Gastroesophageal sphincter (tissue), 4 donors: ENCODE results near the gene SNAPC3. TPM values are rescaled to one million over a fixed set of nuclear protein-coding genes. Genes with fewer than 3 reads are reported as not detected.
A peak's percentile ranks its signal among the peaks of the same experiment; 100 is the strongest.

Source experiments
- ATAC-seq: fragments of 150-250 bp; one replicate; pipeline ENCODE4 v1.9.1; 2016; ENCODE audit warnings: mild to moderate bottlenecking, moderate library complexity
- H3K27ac ChIP-seq, 4 donors: fragments of 200-600 bp; sonication (generic) in 3 of 4; 1 replicate in 3 of 4; 2 replicates in 1 of 4; pipeline ENCODE4 v1.5.1; 2016 to 2019
- H3K27me3 ChIP-seq: fragments of 200-600 bp; sonication (generic); one replicate; pipeline ENCODE4 v1.5.1; 2019
- H3K36me3 ChIP-seq, 2 donors: fragments of 200-600 bp; sonication (generic); one replicate each; pipeline ENCODE4 v1.5.1; 2019; ENCODE audit warnings: control low read depth in 1 of 2
- H3K4me1 ChIP-seq, 3 donors: fragments of 200-600 bp; sonication (generic); 1 replicate in 2 of 3; 2 replicates in 1 of 3; pipeline ENCODE4 v1.5.1; 2016 to 2019; ENCODE audit warnings: control low read depth in 2 of 3
- H3K4me3 ChIP-seq, 2 donors: fragments of 200-600 bp; sonication (generic); one replicate each; pipeline ENCODE4 v1.5.1; 2019; ENCODE audit warnings: mild to moderate bottlenecking in 1 of 2, moderate library complexity in 1 of 2
- H3K9me3 ChIP-seq, 3 donors: fragments of 200-600 bp; sonication (generic); one replicate each; pipeline ENCODE4 v1.5.1; 2017 to 2019; ENCODE audit warnings: control low read depth in 2 of 3
- CTCF ChIP-seq, 4 experiments: fragments of 200-600 bp in 2 of 4; fragments of 450-650 bp in 2 of 4; sonication (generic) in 1 of 4; IDR thresholded peaks; one replicate each; pipeline ENCODE4 v1.5.1; 2017 to 2019; ENCODE audit warnings: antibody characterized with exemption in 4 of 4, mild to moderate bottlenecking in 2 of 4, moderate library complexity in 2 of 4
- EP300 ChIP-seq: sonication (generic); formaldehyde crosslinking; IDR thresholded peaks from one replicate; pipeline ENCODE4 v1.6.1; 2017; ENCODE audit warnings: antibody characterized with exemption, mild to moderate bottlenecking
- POLR2A ChIP-seq, 2 donors: fragments of 450-650 bp; IDR thresholded peaks; one replicate each; pipeline ENCODE4 v1.6.1; 2017; ENCODE audit warnings: antibody characterized with exemption in 2 of 2, mild to moderate bottlenecking in 2 of 2, moderate library complexity in 1 of 2
- POLR2AphosphoS5 ChIP-seq: sonication (generic); formaldehyde crosslinking; IDR thresholded peaks from one replicate; pipeline ENCODE4 v1.6.1; 2017; ENCODE audit warnings: antibody characterized with exemption
- WGBS, 2 donors: methylation state at CpG; one replicate each; pipeline ENCODE4 v1.1.5; 2018; ENCODE audit warnings: low coverage in 1 of 2; 5-methylcytosine and 5-hydroxymethylcytosine counted together
- total RNA-seq, 4 donors: library from RNA; depleted of rRNA; stranded (reverse); fragments of >200 nt; gene quantifications; one replicate each; pipeline ENCODE4 v1.1.0, GENCODE V29; 2016

Gene SNAPC3
- total RNA-seq, 4 donors from 2014 or later: 32.2 to 51.1 (median 36.4) TPM

GRCh38 chr9:15469406-15469805, 46.7 kb downstream of the SNAPC3 start:
- no peak for TF ChIP-seq EP300
- no peak for TF ChIP-seq POLR2AphosphoS5
- TF ChIP-seq CTCF (IDR thresholded peaks at IDR 0.05): no peak
- TF ChIP-seq POLR2A (IDR thresholded peaks at IDR 0.05): no peak
- no peaks in the 10 kb centered on the region for H3K27me3 ChIP-seq
- no peak overlapping the region for H3K4me3 ChIP-seq
- H3K27ac ChIP-seq: no peak overlapping the region
- peaks cover 0 to 58% of the 10 kb centered on the region in 2 donors for H3K36me3 ChIP-seq
- peaks cover 2 to 41% (median 4%) of the 10 kb centered on the region in 3 donors for H3K4me1 ChIP-seq
- H3K9me3 ChIP-seq: no peaks in the 10 kb centered on the region
- 32 to 70% methylated on average over 1 of the region's 1 CpG for WGBS, 2 donors
- ATAC-seq: no peak

GRCh38 chr9:15469862-15470261, 47.2 kb downstream of the SNAPC3 start:
- H3K36me3 ChIP-seq: peaks cover 0 to 58% of the 10 kb centered on the region in 2 donors
- TF ChIP-seq POLR2A (IDR thresholded peaks at IDR 0.05) (no peak), POLR2AphosphoS5 (no peak), CTCF (IDR thresholded peaks at IDR 0.05) (no peak), EP300 (no peak)
- H3K4me3 ChIP-seq: no peak overlapping the region
- H3K27ac ChIP-seq: no peak overlapping the region
- ATAC-seq: no peak
- peaks cover 0 to 37% (median 4%) of the 10 kb centered on the region in 3 donors for H3K4me1 ChIP-seq
- H3K27me3 ChIP-seq: no peaks in the 10 kb centered on the region
- 67 to 89% methylated on average over 2 of the region's 2 CpGs for WGBS, 2 donors
- no peaks in the 10 kb centered on the region for H3K9me3 ChIP-seq

DNA sequence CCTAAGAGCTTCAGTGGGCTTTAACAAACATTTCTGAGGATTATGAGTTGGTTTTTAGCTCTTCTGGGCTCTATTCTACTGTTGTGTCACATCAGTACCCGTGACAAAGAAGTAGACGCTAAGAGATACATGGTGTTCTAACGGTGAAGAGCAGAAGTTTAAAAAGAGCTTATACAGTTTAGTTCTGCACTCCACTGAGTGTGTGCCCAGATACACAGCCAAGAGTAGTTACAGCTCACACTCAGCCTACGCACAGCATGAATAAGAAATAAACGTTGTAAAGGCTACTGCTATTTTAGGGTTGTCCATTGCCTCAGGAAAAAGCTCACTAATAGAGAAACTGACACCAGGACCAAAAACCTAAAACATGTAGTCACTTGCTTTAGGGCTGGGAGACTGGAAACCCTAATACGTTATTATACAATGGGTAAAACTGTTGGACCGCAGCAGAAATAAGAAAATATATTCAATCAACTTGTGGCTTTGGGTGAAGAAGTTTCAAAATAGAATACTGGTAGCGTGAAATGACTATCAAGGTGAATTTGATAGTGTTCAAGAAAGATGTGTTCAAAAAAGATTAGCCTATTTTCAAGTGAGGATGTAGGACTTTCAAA, 53.4 kb downstream of the SNAPC3 start:
- WGBS, 2 donors: 64 to 77% methylated on average over 8 of the region's 8 CpGs
- H3K9me3 ChIP-seq: no peaks in the 10 kb centered on the region
- H3K27ac ChIP-seq: peak overlapping the region in 1 of 4 donors; percentile 9
- ATAC-seq: peak; percentile 31
- H3K4me3 ChIP-seq: no peak overlapping the region
- peaks cover 0 to 40% of the 10 kb centered on the region in 2 donors for H3K36me3 ChIP-seq
- peaks cover 0 to 19% (median 0%) of the 10 kb centered on the region in 3 donors for H3K4me1 ChIP-seq
- TF ChIP-seq EP300: no peak
- no peak for TF ChIP-seq POLR2AphosphoS5
- no peak for TF ChIP-seq CTCF (IDR thresholded peaks at IDR 0.05)
- no peak for TF ChIP-seq POLR2A (IDR thresholded peaks at IDR 0.05)
- H3K27me3 ChIP-seq: no peaks in the 10 kb centered on the region

DNA sequence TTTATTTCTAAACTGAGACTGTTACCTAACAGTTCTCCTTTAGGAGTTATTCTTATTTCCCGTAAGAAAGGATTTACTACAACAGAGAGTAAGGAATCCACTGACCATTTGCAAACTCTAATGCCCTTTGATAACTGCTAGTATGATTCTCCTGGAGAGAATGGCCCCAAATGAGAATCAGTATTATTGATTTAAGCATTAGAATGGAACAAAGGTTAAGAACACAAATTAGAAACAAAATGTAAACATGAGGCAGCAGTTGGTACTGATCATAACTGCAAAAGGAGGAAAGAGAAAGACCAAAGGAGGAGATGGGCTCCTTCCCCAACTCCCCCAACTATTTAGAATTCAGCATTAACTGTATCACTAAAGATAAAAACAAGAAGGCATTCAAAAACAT, 57.4 kb downstream of the SNAPC3 start:
- Histone ChIP-seq H3K4me3 (no peak overlapping the region), H3K9me3 (no peaks in the 10 kb centered on the region), H3K27ac (no peak overlapping the region), H3K36me3 (peaks cover 0 to 44% of the 10 kb centered on the region in 2 donors), H3K4me1 (peaks cover 0 to 23% (median 0%) of the 10 kb centered on the region in 3 donors), H3K27me3 (no peaks in the 10 kb centered on the region)
- WGBS, 2 donors: 67% methylated on average over 1 of the region's 1 CpG; no CpG with 5 or more reads in 1 of the 2 donors
- TF ChIP-seq EP300: no peak
- ATAC-seq: no peak

GRCh38 chr9:15482146-15482545, 59.5 kb downstream of the SNAPC3 start:
- ATAC-seq: no peak
- no peak for TF ChIP-seq EP300
- TF ChIP-seq POLR2A (IDR thresholded peaks at IDR 0.05): no peak
- no peak for TF ChIP-seq CTCF (IDR thresholded peaks at IDR 0.05)
- TF ChIP-seq POLR2AphosphoS5: no peak
- Histone ChIP-seq H3K27ac (no peak overlapping the region), H3K4me1 (peaks cover 0 to 14% (median 0%) of the 10 kb centered on the region in 3 donors), H3K9me3 (no peaks in the 10 kb centered on the region), H3K36me3 (peaks cover 0 to 38% of the 10 kb centered on the region in 2 donors), H3K4me3 (no peak overlapping the region), H3K27me3 (no peaks in the 10 kb centered on the region)
- 50 to 64% methylated on average over 1 of the region's 1 CpG for WGBS, 2 donors
